ENCODE measurements around the gene CD274.
"Not testable (repeated sequence)": the region's sequence is repeated elsewhere in the genome, so short reads cannot be mapped to it uniquely, and the experiment has no call there.

CD274 gene

GRCh38 chr9:5468850-5469249 is 18.5 kb downstream of the CD274 start:
- no peak for DNase-seq

- DNase-seq: no peak
These were observed 19.8 kb downstream of the CD274 start for GRCh38 chr9:5470122-5470521.

GRCh38 chr9:5470816-5471215 is 20.5 kb downstream of the CD274 start:
- DNase-seq: no peak

- not testable (repeated sequence) for DNase-seq
These were observed 25.3 kb downstream of the CD274 start for GRCh38 chr9:5475611-5476010.

- DNase-seq: no peak
These were observed 27.9 kb downstream of the CD274 start for GRCh38 chr9:5478206-5478605.

GRCh38 chr9:5479994-5480694 is 29.8 kb downstream of the CD274 start:
- DNase-seq: no peak

GRCh38 chr9:5480919-5481318 is 30.6 kb downstream of the CD274 start:
- DNase-seq: no peak

GRCh38 chr9:5481322-5482040 is 31.1 kb downstream of the CD274 start:
- DNase-seq: no peak

- no peak for DNase-seq
These were observed 31.9 kb downstream of the CD274 start for GRCh38 chr9:5482194-5482593.

GRCh38 chr9:5483306-5483705 is 33.0 kb downstream of the CD274 start:
- no peak for DNase-seq

- DNase-seq: no peak
These were observed 35.2 kb downstream of the CD274 start for GRCh38 chr9:5485378-5486085.

GRCh38 chr9:5486988-5487387 is 36.6 kb downstream of the CD274 start:
- DNase-seq: no peak

GRCh38 chr9:5488221-5489008 is 38.1 kb downstream of the CD274 start:
- DNase-seq: no peak

GRCh38 chr9:5489630-5490490 is 39.5 kb downstream of the CD274 start:
- no peak for DNase-seq

GRCh38 chr9:5492965-5493678 is 42.8 kb downstream of the CD274 start:
- no peak for DNase-seq

GRCh38 chr9:5493679-5494511 is 43.6 kb downstream of the CD274 start:
- no peak for DNase-seq

GRCh38 chr9:5494765-5495164 is 44.4 kb downstream of the CD274 start:
- DNase-seq: not testable (repeated sequence)

- no peak for DNase-seq
These were observed 48.8 kb downstream of the CD274 start for GRCh38 chr9:5499157-5499556.

GRCh38 chr9:5499889-5500398 is 49.6 kb downstream of the CD274 start:
- peak; percentile 1 for DNase-seq
